Measurements from ENCODE around the gene KLHL3.

GRCh38 chr5:137739737-137740136 is 3.8 kb upstream of the KLHL3 start:
- no peak for TF ChIP-seq CTCF (IDR thresholded peaks at IDR 0.05; ENCODE audit: low read depth, low read length, poor library complexity, severe bottlenecking)
- TF ChIP-seq EZH2phosphoT487 (IDR thresholded peaks at IDR 0.05; ENCODE audit: borderline replicate concordance, low read length): no peak
